Tibial nerve (tissue), 4 donors: ENCODE measurements around the gene PSMF1. TPM values are rescaled to one million over a fixed set of nuclear protein-coding genes. Genes with fewer than 3 reads are reported as not detected.

Source experiments
- DNase-seq, 2 donors: peaks; one replicate each; pipeline ENCODE4 v3.0.0-alpha.2; 2019; ENCODE audit warnings: low spot score in 2 of 2
- H3K27ac ChIP-seq, 4 donors: fragments of 200-600 bp; sonication (generic) in 3 of 4; one replicate each; pipeline ENCODE4 v1.5.1; 2017 to 2019; ENCODE audit warnings: mild to moderate bottlenecking in 1 of 4
- H3K27me3 ChIP-seq, 2 donors: fragments of 200-600 bp; sonication (generic) in 1 of 2; one replicate each; pipeline versions ENCODE4 v1.5.1 to v1.6.0; 2017 to 2019
- H3K36me3 ChIP-seq, 3 donors: fragments of 200-600 bp; sonication (generic); one replicate each; pipeline ENCODE4 v1.5.1; 2018 to 2019
- H3K4me1 ChIP-seq, 4 donors: fragments of 200-600 bp; sonication (generic) in 3 of 4; one replicate each; pipeline ENCODE4 v1.5.1; 2017 to 2019
- H3K4me3 ChIP-seq, 4 donors: fragments of 200-600 bp; sonication (generic) in 3 of 4; one replicate each; pipeline ENCODE4 v1.5.1; 2017 to 2019; ENCODE audit warnings: mild to moderate bottlenecking in 1 of 4, moderate library complexity in 1 of 4
- H3K9me3 ChIP-seq, 4 donors: fragments of 200-600 bp; sonication (generic) in 3 of 4; one replicate each; pipeline ENCODE4 v1.5.1; 2017 to 2019
- EP300 ChIP-seq, 2 donors: sonication (generic); formaldehyde crosslinking; IDR thresholded peaks; one replicate each; pipeline ENCODE4 v1.6.1; 2017; ENCODE audit warnings: antibody characterized with exemption in 2 of 2, mild to moderate bottlenecking in 1 of 2
- POLR2A ChIP-seq, 2 donors: fragments of 450-650 bp; IDR thresholded peaks; one replicate each; pipeline ENCODE4 v1.6.1; 2017; ENCODE audit warnings: antibody characterized with exemption in 2 of 2, mild to moderate bottlenecking in 2 of 2, moderate library complexity in 2 of 2
- WGBS, 2 donors: methylation state at CpG; one replicate each; pipeline ENCODE4 v1.1.5; 2018; 5-methylcytosine and 5-hydroxymethylcytosine counted together
- total RNA-seq, 4 donors: library from RNA; depleted of rRNA; stranded (reverse); fragments of >200 nt; gene quantifications; one replicate each; pipeline ENCODE4 v1.1.0, GENCODE V29; 2016
- TF ChIP-seq, protein P1 (sequence below), 5 experiments: fragments of 200-600 bp in 3 of 5; fragments of 450-650 bp in 2 of 5; sonication (generic) in 3 of 5; IDR thresholded peaks; one replicate each; pipeline ENCODE4 v1.5.1; 2016 to 2019; ENCODE audit warnings: antibody characterized with exemption in 5 of 5, mild to moderate bottlenecking in 3 of 5, moderate library complexity in 2 of 5

Gene PSMF1
- total RNA-seq, 4 donors from 2014 or later = 70.2 to 140 (median 112) TPM

DNA sequence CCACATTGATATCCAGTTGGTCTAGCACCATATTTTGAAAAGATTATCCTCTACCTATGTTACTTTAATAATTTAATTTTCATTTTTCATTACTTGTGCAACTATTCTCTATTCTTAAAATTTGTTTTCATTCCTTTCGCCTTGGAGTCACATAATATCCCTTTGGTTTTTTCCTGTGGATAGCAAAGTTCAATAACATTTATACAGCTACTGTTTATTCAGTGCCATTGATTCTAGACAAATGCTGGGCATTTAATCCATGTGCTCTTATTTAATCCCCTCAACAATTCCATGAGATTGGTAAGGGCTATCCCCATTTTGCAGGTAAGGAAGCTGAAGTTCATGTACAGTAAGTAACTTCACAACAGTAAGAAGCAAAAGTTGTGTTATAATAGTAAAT lies 32.6 kb downstream of the PSMF1 start:
- no peaks in the 10 kb centered on the region for H3K9me3 ChIP-seq
- no peak overlapping the region for H3K27ac ChIP-seq
- no peaks in the 10 kb centered on the region for H3K27me3 ChIP-seq
- DNase-seq = no peak
- WGBS, 2 donors = 93 to 94% methylated on average over 1 of the region's 1 CpG
- peaks cover 0 to 3% (median 0%) of the 10 kb centered on the region in 4 donors for H3K4me1 ChIP-seq
- TF ChIP-seq, protein P1, sequence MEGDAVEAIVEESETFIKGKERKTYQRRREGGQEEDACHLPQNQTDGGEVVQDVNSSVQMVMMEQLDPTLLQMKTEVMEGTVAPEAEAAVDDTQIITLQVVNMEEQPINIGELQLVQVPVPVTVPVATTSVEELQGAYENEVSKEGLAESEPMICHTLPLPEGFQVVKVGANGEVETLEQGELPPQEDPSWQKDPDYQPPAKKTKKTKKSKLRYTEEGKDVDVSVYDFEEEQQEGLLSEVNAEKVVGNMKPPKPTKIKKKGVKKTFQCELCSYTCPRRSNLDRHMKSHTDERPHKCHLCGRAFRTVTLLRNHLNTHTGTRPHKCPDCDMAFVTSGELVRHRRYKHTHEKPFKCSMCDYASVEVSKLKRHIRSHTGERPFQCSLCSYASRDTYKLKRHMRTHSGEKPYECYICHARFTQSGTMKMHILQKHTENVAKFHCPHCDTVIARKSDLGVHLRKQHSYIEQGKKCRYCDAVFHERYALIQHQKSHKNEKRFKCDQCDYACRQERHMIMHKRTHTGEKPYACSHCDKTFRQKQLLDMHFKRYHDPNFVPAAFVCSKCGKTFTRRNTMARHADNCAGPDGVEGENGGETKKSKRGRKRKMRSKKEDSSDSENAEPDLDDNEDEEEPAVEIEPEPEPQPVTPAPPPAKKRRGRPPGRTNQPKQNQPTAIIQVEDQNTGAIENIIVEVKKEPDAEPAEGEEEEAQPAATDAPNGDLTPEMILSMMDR (IDR thresholded peaks at IDR 0.05) = no peak
- no peak for TF ChIP-seq EP300 (IDR thresholded peaks at IDR 0.05)
- TF ChIP-seq POLR2A (IDR thresholded peaks at IDR 0.05) = no peak
- H3K36me3 ChIP-seq = peaks cover 0 to 65% (median 5%) of the 10 kb centered on the region in 3 donors
- H3K4me3 ChIP-seq = no peak overlapping the region

DNA sequence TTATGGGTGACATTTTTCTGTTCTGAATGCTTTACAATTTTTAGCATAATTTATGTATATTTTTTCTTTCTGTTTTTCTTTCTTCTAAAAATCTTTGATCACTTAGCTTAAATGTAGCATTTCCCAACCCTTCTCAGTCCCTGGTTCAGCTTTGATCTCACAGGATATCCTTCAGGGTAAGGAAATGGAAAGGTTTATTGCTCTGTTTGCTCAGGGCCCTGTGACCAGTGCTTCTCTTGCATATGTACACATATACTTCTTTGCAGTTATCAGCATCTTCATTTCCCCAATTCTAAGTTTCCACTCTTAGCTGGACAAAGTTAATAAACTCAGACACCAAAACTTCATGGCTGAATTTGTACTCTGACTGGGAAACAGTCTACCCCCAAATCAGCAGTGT lies 35.8 kb downstream of the PSMF1 start:
- Histone ChIP-seq H3K27me3 (no peaks in the 10 kb centered on the region), H3K4me1 (no peaks in the 10 kb centered on the region), H3K4me3 (no peak overlapping the region), H3K9me3 (no peaks in the 10 kb centered on the region), H3K36me3 (peaks cover 0 to 58% (median 5%) of the 10 kb centered on the region in 3 donors), H3K27ac (no peak overlapping the region)
- DNase-seq = no peak
- TF ChIP-seq EP300 (IDR thresholded peaks at IDR 0.05) (no peak), POLR2A (IDR thresholded peaks at IDR 0.05) (no peak)
- TF ChIP-seq, protein P1 (IDR thresholded peaks at IDR 0.05) = no peak

DNA sequence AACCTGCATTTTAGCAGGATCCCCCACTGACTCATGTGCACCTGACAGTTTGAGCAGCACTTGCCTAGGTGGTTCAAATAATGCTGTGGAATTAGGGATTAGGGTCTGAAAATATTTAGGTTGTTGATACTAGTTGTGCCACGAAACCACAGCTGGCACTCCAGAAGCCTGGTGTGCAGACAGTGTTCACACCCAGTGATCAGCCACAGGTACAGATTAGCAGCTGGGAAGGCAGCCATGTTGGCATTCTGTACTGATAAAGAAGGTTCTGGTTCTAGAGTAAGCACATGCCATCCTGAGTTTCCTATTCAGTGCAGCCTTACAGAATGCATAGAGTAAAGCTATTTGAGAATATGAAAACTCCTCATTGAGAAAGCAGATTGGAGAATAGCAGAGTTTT lies 36.3 kb downstream of the PSMF1 start:
- H3K4me1 ChIP-seq = no peaks in the 10 kb centered on the region
- H3K36me3 ChIP-seq = peaks cover 0 to 58% (median 5%) of the 10 kb centered on the region in 3 donors
- H3K9me3 ChIP-seq = no peaks in the 10 kb centered on the region
- WGBS, 2 donors = 81 to 93% methylated on average over 1 of the region's 1 CpG
- H3K4me3 ChIP-seq = no peak overlapping the region
- DNase-seq = no peak
- no peak for TF ChIP-seq POLR2A (IDR thresholded peaks at IDR 0.05)
- TF ChIP-seq, protein P1 (IDR thresholded peaks at IDR 0.05) = no peak
- TF ChIP-seq EP300 (IDR thresholded peaks at IDR 0.05) = no peak
- H3K27me3 ChIP-seq = no peaks in the 10 kb centered on the region
- no peak overlapping the region for H3K27ac ChIP-seq

DNA sequence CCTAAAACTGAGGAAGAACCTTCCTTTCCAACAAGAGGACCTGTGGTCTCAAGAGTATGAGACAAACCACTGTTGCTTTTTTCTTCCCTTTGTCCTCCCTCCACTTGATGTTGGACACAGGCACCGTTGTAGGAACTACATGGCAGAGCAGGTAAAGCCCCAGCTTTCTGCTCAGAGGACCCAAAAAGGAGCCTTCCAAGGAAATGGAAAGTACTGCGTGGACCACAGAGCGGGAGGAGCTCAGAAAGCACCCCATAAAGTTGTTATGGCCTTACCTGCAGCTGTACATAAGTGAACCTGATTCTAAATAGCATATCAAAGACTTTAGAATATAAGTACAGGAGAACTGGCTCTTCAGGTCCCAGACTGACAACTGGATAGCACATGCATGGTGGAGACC lies 36.9 kb downstream of the PSMF1 start:
- TF ChIP-seq POLR2A (IDR thresholded peaks at IDR 0.05) (no peak), EP300 (IDR thresholded peaks at IDR 0.05) (no peak)
- TF ChIP-seq, protein P1 (IDR thresholded peaks at IDR 0.05) = no peak
- Histone ChIP-seq H3K4me1 (no peaks in the 10 kb centered on the region), H3K4me3 (no peak overlapping the region), H3K9me3 (no peaks in the 10 kb centered on the region), H3K27me3 (no peaks in the 10 kb centered on the region), H3K36me3 (peaks cover 0 to 58% (median 5%) of the 10 kb centered on the region in 3 donors), H3K27ac (no peak overlapping the region)
- 95 to 99% methylated on average over 3 of the region's 3 CpGs for WGBS, 2 donors
- DNase-seq = no peak

DNA sequence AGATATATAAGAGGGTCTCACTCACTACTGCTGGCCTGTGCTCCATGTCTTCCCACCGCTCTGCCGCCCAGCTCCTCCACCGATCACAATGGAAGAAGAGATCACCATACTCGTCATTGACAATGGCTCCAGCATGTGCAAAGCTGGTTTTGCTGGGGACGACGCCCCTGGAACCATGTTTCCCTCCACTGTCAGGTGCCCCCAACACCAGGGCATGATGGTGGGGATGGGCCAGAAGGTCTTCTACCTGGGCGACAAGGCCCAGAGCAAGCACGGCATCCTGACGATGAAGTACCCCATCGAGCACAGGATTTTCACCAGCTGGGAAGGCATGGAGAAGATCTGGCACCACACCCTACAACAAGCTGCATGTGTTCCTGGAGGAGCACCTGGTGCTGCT lies 42.1 kb downstream of the PSMF1 start:
- Histone ChIP-seq H3K36me3 (peaks cover 0 to 78% (median 11%) of the 10 kb centered on the region in 3 donors), H3K4me3 (no peak overlapping the region), H3K4me1 (no peaks in the 10 kb centered on the region), H3K27ac (no peak overlapping the region), H3K27me3 (no peaks in the 10 kb centered on the region), H3K9me3 (no peaks in the 10 kb centered on the region)
- no peak for DNase-seq
- WGBS, 2 donors = 94 to 95% methylated on average over 10 of the region's 10 CpGs
- TF ChIP-seq, protein P1 (IDR thresholded peaks at IDR 0.05) = no peak
- TF ChIP-seq EP300 (IDR thresholded peaks at IDR 0.05) (no peak), POLR2A (IDR thresholded peaks at IDR 0.05) (no peak)
